Embryonic facial prominence (tissue), 1 donor: ENCODE results near the gene RALGDS.

Experiments used
- DNase-seq: peaks from one replicate; pipeline ENCODE4 v3.0.0-alpha.2; 2016; ENCODE audit errors: extremely low spot score

RALGDS gene

DNA sequence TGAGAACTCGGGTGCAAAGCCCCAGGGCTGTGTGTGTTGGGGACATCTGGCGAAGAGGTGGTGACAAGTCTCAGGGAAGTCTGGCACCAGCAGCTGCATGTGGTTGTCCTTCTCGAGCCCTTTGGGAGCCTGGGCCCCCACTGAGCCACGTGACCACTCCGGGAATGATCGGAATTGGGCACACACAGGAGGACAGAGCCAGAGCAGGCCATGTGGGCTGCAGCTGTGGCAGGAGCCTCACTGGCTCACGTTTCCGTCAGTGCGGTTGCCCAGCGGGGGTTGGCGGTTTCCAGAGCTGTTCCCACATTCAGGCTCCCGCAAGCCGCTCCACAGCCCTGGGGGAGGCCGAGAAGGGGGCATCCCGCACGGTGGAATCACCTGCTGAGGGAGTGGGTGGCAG, 66.1 kb downstream of the RALGDS start:
- no peak for DNase-seq

- no peak for DNase-seq
These were observed 66.7 kb downstream of the RALGDS start for GRCh38 chr9:133054194-133054890.

GRCh38 chr9:133051966-133052539, 69.0 kb downstream of the RALGDS start:
- DNase-seq, result no peak

- no peak for DNase-seq
These were observed 69.6 kb downstream of the RALGDS start for GRCh38 chr9:133051281-133051900.

GRCh38 chr9:133050781-133051180, 70.3 kb downstream of the RALGDS start:
- DNase-seq, result no peak

GRCh38 chr9:133050142-133050541, 70.9 kb downstream of the RALGDS start:
- DNase-seq, result no peak

GRCh38 chr9:133049043-133049442, 72.0 kb downstream of the RALGDS start:
- DNase-seq, result no peak

- DNase-seq, result no peak
These were observed 72.4 kb downstream of the RALGDS start for GRCh38 chr9:133048595-133048994.
